Lung (tissue), 12 donors: ENCODE data around the gene RHBG. TPM values are rescaled to one million over a fixed set of nuclear protein-coding genes. Genes with fewer than 3 reads are reported as not detected.

Experiments
- ATAC-seq: fragments of 200-7000 bp; cut with Tn5 transposase; one replicate; pipeline ENCODE4 v1.9.1; 2020; ENCODE audit warnings: moderate number of reproducible peaks; ENCODE audit not compliant: insufficient read depth, low FRiP score
- DNase-seq, 3 donors: peaks; one replicate each; pipeline ENCODE4 v3.0.0-alpha.2; 2013 to 2017
- H3K27ac ChIP-seq, 2 donors: one replicate each; pipeline ENCODE4 v1.5.1; 2013; ENCODE audit warnings: mild to moderate bottlenecking in 2 of 2, moderate library complexity in 2 of 2, control low read depth in 1 of 2, inconsistent platforms in 1 of 2, low read depth in 1 of 2, low read length in 1 of 2
- H3K27me3 ChIP-seq, 3 donors: one replicate each; pipeline ENCODE4 v1.5.1; 2013; ENCODE audit warnings: low read length in 2 of 3; ENCODE audit not compliant: control insufficient read depth in 3 of 3, insufficient read depth in 3 of 3
- H3K36me3 ChIP-seq, 4 donors: one replicate each; pipeline ENCODE4 v1.5.1; 2013; ENCODE audit warnings: low read length in 4 of 4, mild to moderate bottlenecking in 1 of 4, moderate library complexity in 1 of 4; ENCODE audit not compliant: control insufficient read depth in 4 of 4, insufficient read depth in 4 of 4
- H3K4me1 ChIP-seq, 5 donors: one replicate each; pipeline ENCODE4 v1.5.1; 2013; ENCODE audit warnings: low read length in 5 of 5, mild to moderate bottlenecking in 2 of 5, moderate library complexity in 1 of 5; ENCODE audit not compliant: control insufficient read depth in 5 of 5, insufficient read depth in 5 of 5
- H3K4me3 ChIP-seq: one replicate; pipeline ENCODE4 v1.5.1; 2013; ENCODE audit warnings: mild to moderate bottlenecking, control low read depth, moderate library complexity
- H3K9ac ChIP-seq, 2 donors: one replicate each; pipeline ENCODE4 v1.5.1; 2013; ENCODE audit warnings: low read length in 2 of 2, control low read depth in 1 of 2; ENCODE audit not compliant: insufficient read depth in 1 of 2
- H3K9me3 ChIP-seq, 4 donors: one replicate each; pipeline ENCODE4 v1.5.1; 2013; ENCODE audit warnings: low read length in 3 of 4, mild to moderate bottlenecking in 1 of 4, moderate library complexity in 1 of 4; ENCODE audit not compliant: control insufficient read depth in 4 of 4, insufficient read depth in 3 of 4
- WGBS, 2 donors: extraction: QIAGEN DNeasy Blood & Tissue Kit; methylation state at CpG; one replicate each; pipeline ENCODE4 v1.1.7; 2013; 5-methylcytosine and 5-hydroxymethylcytosine counted together
- polyA plus RNA-seq, 2 donors: library from polyadenylated mRNA; stranded (reverse); fragments of 200-250 nt; gene quantifications; one replicate each; pipeline ENCODE4 v1.2.1, GENCODE V29; 2013
- total RNA-seq, 2 donors: library from RNA; depleted of rRNA in 1 of 2; stranded (reverse); fragments of >200 nt in 1 of 2; gene quantifications; one replicate each; pipeline ENCODE4 v1.2.1, GENCODE V29; 2014 to 2021
- TF ChIP-seq, protein P1 (sequence below): IDR thresholded peaks from 2 replicates; pipeline ENCODE4 v1.5.1; 2012; ENCODE audit warnings: mild to moderate bottlenecking; ENCODE audit errors: control extremely low read depth, extremely low read depth
- donor health status: control.
- donor health status: control.
- donor health status: Bipolar disorder and iron deficiency.
- donor health status: healthy.
- donor health status: DM: yes; HTN: yes; CAD: no.

RHBG gene
- total and polyA plus RNA-seq, 4 donors = 0.18 to 0.74 TPM; not detected in 2

DNA sequence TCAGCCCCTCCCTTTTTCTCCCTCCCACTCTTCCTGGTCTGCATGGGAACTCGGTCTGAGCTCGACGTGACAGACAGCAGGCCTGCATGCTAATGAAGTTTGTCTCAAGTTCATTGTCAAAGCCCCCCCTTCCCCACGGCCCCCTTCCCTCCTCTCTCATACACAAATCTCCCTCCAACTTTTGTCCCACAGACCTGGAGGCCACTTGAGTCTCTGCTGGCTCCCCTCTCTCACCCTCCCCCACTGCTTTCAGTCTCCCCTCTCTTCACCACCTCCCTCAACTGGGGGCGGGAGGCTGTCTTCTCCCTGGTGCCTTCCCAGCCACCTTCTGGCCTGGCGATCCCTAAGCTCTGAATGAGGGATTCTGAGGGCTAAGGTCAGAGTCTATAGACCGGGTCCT, 61.3 kb downstream of the RHBG start:
- H3K9ac ChIP-seq = no peak overlapping the region
- DNase-seq = no peak
- 2 to 7% methylated on average over 7 of the region's 7 CpGs for WGBS, 2 donors
- H3K4me3 ChIP-seq = no peak overlapping the region
- H3K27ac ChIP-seq = no peak overlapping the region
- TF ChIP-seq, protein P1, sequence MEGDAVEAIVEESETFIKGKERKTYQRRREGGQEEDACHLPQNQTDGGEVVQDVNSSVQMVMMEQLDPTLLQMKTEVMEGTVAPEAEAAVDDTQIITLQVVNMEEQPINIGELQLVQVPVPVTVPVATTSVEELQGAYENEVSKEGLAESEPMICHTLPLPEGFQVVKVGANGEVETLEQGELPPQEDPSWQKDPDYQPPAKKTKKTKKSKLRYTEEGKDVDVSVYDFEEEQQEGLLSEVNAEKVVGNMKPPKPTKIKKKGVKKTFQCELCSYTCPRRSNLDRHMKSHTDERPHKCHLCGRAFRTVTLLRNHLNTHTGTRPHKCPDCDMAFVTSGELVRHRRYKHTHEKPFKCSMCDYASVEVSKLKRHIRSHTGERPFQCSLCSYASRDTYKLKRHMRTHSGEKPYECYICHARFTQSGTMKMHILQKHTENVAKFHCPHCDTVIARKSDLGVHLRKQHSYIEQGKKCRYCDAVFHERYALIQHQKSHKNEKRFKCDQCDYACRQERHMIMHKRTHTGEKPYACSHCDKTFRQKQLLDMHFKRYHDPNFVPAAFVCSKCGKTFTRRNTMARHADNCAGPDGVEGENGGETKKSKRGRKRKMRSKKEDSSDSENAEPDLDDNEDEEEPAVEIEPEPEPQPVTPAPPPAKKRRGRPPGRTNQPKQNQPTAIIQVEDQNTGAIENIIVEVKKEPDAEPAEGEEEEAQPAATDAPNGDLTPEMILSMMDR = no peak
- H3K27me3 ChIP-seq = peaks cover 7 to 98% (median 96%) of the 10 kb centered on the region in 3 donors
- H3K4me1 ChIP-seq = peaks cover 0 to 3% (median 2%) of the 10 kb centered on the region in 5 donors
- H3K9me3 ChIP-seq = peaks cover 0 to 6% (median 0%) of the 10 kb centered on the region in 4 donors
- no peak for ATAC-seq
- no peaks in the 10 kb centered on the region for H3K36me3 ChIP-seq

DNA sequence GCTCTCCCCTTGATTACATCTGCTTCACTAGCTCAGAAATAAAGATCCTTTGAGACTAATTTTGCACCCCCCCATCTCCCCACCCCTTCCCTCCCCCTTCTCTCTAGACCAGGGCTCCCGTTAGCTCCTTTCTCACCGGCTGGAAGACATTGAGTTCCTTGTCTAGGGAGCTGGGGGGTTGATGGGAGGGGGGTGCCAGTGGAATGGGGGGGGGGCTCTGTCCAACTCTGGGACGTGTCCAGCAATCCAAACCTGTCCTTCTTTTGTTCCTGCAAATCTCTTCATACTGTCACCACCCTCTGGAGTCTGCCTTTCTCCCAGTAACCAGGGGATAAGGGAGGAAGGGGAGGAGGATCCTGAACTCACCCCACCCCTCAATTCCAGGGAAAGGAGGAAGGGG, 61.9 kb downstream of the RHBG start:
- Histone ChIP-seq H3K27me3 (peaks cover 7 to 97% (median 96%) of the 10 kb centered on the region in 3 donors), H3K36me3 (no peaks in the 10 kb centered on the region), H3K27ac (no peak overlapping the region), H3K4me1 (peaks cover 0 to 9% (median 4%) of the 10 kb centered on the region in 5 donors), H3K9me3 (peaks cover 0 to 6% (median 0%) of the 10 kb centered on the region in 4 donors), H3K9ac (no peak overlapping the region), H3K4me3 (no peak overlapping the region)
- 17 to 18% methylated on average over 3 of the region's 3 CpGs for WGBS, 2 donors
- DNase-seq (no peak), ATAC-seq (no peak)
- TF ChIP-seq, protein P1 = no peak

DNA sequence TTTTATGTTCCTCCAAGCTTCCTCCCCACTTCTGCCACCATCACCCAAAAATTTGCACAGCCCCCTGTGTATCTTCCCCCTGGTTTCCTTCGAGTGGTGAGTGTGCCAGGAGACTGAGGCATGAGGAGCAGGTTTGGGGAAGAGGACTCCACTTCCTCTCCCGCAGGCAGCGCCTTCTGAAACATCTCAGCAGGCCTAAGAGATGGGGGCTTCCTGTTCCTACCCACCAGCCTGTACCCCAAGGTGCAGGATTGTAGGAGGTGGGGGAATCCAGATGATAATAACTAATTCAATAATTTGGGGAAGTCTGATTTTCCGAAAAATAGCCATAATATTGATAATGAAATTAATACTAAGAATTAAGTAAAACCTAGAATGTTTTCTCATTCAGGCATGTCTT, 62.4 kb downstream of the RHBG start:
- Histone ChIP-seq H3K4me1 (peaks cover 0 to 13% (median 4%) of the 10 kb centered on the region in 5 donors), H3K4me3 (no peak overlapping the region), H3K27ac (no peak overlapping the region), H3K36me3 (no peaks in the 10 kb centered on the region), H3K27me3 (peaks cover 7 to 95% (median 95%) of the 10 kb centered on the region in 3 donors), H3K9me3 (peaks cover 0 to 6% (median 0%) of the 10 kb centered on the region in 4 donors), H3K9ac (no peak overlapping the region)
- 18 to 33% methylated on average over 4 of the region's 4 CpGs for WGBS, 2 donors
- ATAC-seq = no peak
- TF ChIP-seq, protein P1 = no peak
- no peak for DNase-seq
